ENCODE results near the gene ACIN1. TPM values are rescaled to one million over a fixed set of nuclear protein-coding genes. Genes with fewer than 3 reads are reported as not detected.

ACIN1 gene
- total and polyA plus RNA-seq, 9 of the 15 experiments (the other 6 are each of a cell fraction or from before 2014, with no cell fraction given): 5.0 to 196 (median 129) TPM

DNA sequence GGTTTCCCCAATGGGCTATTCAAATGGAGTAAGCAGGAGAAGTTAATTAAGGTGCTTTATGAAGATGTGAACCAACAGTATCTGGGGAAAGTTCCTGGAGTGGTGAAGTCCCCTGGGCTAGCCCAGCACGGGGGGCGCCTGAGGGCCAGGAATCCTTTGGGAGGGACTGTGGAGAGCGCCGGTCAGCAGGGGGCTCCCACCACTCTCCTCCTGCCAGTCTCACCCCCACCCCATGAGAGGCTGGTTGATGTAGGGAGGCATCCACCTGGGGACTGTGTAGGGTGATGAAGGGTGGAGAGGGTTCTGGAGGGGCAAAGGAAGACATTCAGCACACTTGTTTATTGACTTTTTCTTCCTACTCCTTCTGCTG is 19.7 kb upstream of the ACIN1 start:
- CTCF ChIA-PET (ENCODE audit: low intra/inter-chr PET ratio): no interaction called here
- Histone ChIP-seq H3K9ac (ENCODE audit: insufficient read depth in 1 of 2, low read depth in 2 of 2, low read length in 2 of 2) (no peak overlapping the region), H3K27me3 (ENCODE audit: control insufficient read depth in 2 of 2, insufficient read depth in 2 of 2, low read length in 2 of 2) (peaks cover 0 to 13% of the 10 kb centered on the region in 2 experiments; a peak in 3 of 5 replicates), H3K9me1 (ENCODE audit: control insufficient read depth, insufficient read depth, low read length) (no peaks in the 10 kb centered on the region), H3K4me2 (ENCODE audit: insufficient read depth, low read length) (no peak overlapping the region), H3K27ac (ENCODE audit: extremely low read depth, low read depth, low read length) (no peak overlapping the region), H4K20me1 (replicated peaks; ENCODE audit: control insufficient read depth, insufficient read depth, low read length) (peaks cover 3% of the 10 kb centered on the region; the same call in 1 of the 2 replicates), H2AFZ (ENCODE audit: low read depth, low read length) (no peak overlapping the region), H3K79me2 (ENCODE audit: control insufficient read depth, insufficient read depth, low read length) (no peaks in the 10 kb centered on the region), H3K9me3 (replicated peaks; ENCODE audit: control insufficient read depth, insufficient read depth, low read depth, low read length) (no peaks in the 10 kb centered on the region), H3K36me3 (ENCODE audit: control insufficient read depth, insufficient read depth, low read length) (no peaks in the 10 kb centered on the region), H3K4me1 (replicated peaks in 1 of 2; ENCODE audit: control insufficient read depth in 2 of 2, insufficient read depth in 2 of 2, low read length in 2 of 2) (peaks cover 30 to 58% of the 10 kb centered on the region in 2 experiments), H3K4me3 (no peak overlapping the region)
- DNase-seq (ENCODE audit: extremely low read depth in 1 of 4, low spot score in 3 of 4) (peak in 1 of 4 experiments; percentile 33), FAIRE-seq (peak; percentile 58), ATAC-seq (no peak)
- POLR2A ChIA-PET: no interaction called here
- in situ Hi-C loops (cut with MboI): no loop called here
- WGBS (ENCODE audit: insufficient coverage, low coverage, missing lambda C conversion rate): 44% methylated on average over 4 of the region's 4 CpGs
- BruUV-seq (replicated peaks): no TSS peak
- TF ChIP-seq PRMT5 (CRISPR knock-in tag; IDR thresholded peaks at IDR 0.05) (no peak), ADNP (tag; IDR thresholded peaks at IDR 0.05) (no peak), MXI1 (IDR thresholded peaks at IDR 0.05; ENCODE audit: low read depth, low read length) (no peak), ZNF217 (CRISPR knock-in tag; IDR thresholded peaks at IDR 0.05) (no peak), DNMT1 (IDR thresholded peaks at IDR 0.05) (no peak), GTF2E2 (tag; IDR thresholded peaks at IDR 0.05) (no peak)
- TF ChIP-seq, protein P1, sequence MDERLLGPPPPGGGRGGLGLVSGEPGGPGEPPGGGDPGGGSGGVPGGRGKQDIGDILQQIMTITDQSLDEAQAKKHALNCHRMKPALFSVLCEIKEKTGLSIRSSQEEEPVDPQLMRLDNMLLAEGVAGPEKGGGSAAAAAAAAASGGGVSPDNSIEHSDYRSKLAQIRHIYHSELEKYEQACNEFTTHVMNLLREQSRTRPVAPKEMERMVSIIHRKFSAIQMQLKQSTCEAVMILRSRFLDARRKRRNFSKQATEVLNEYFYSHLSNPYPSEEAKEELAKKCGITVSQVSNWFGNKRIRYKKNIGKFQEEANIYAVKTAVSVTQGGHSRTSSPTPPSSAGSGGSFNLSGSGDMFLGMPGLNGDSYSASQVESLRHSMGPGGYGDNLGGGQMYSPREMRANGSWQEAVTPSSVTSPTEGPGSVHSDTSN (CRISPR knock-in tag; IDR thresholded peaks at IDR 0.05; ENCODE audit: low read depth): no peak
- TF ChIP-seq, protein P1 (tag; conservative IDR thresholded peaks at IDR 0.05; ENCODE audit: low read depth): no peak
- TF ChIP-seq, protein P2, sequence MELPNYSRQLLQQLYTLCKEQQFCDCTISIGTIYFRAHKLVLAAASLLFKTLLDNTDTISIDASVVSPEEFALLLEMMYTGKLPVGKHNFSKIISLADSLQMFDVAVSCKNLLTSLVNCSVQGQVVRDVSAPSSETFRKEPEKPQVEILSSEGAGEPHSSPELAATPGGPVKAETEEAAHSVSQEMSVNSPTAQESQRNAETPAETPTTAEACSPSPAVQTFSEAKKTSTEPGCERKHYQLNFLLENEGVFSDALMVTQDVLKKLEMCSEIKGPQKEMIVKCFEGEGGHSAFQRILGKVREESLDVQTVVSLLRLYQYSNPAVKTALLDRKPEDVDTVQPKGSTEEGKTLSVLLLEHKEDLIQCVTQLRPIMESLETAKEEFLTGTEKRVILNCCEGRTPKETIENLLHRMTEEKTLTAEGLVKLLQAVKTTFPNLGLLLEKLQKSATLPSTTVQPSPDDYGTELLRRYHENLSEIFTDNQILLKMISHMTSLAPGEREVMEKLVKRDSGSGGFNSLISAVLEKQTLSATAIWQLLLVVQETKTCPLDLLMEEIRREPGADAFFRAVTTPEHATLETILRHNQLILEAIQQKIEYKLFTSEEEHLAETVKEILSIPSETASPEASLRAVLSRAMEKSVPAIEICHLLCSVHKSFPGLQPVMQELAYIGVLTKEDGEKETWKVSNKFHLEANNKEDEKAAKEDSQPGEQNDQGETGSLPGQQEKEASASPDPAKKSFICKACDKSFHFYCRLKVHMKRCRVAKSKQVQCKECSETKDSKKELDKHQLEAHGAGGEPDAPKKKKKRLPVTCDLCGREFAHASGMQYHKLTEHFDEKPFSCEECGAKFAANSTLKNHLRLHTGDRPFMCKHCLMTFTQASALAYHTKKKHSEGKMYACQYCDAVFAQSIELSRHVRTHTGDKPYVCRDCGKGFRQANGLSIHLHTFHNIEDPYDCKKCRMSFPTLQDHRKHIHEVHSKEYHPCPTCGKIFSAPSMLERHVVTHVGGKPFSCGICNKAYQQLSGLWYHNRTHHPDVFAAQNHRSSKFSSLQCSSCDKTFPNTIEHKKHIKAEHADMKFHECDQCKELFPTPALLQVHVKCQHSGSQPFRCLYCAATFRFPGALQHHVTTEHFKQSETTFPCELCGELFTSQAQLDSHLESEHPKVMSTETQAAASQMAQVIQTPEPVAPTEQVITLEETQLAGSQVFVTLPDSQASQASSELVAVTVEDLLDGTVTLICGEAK (IDR thresholded peaks at IDR 0.05): no peak
- TF ChIP-seq, protein P2 (CRISPR knock-in tag; IDR thresholded peaks at IDR 0.05): no peak
- intact Hi-C loops (cut with micrococcal nuclease): no loop called here

Data from K562 (cell line).